HAP-1 (cell line): ENCODE measurements around the gene ZNF620.
"Not testable (repeated sequence)": the region's sequence is repeated elsewhere in the genome, so short reads cannot be mapped to it uniquely, and the experiment has no call there.

Source experiments
- DNase-seq, 2 experiments: peaks; one replicate each; pipeline ENCODE4 v3.0.0-alpha.2; 2016 to 2020; ENCODE audit warnings: low spot score in 2 of 2
- H3K27me3 ChIP-seq: fragments of 250-450 bp; sonication (Bioruptor Pico); 2 replicates; pipeline ENCODE4 v1.5.1; 2020; ENCODE audit warnings: low read depth, mild to moderate bottlenecking, moderate library complexity
- H3K36me3 ChIP-seq: fragments of 250-450 bp; sonication (Bioruptor Pico); replicated peaks from 2 replicates; pipeline ENCODE4 v1.5.1; 2020; ENCODE audit warnings: mild to moderate bottlenecking
- H3K4me1 ChIP-seq: fragments of 250-450 bp; sonication (Bioruptor Pico); 2 replicates; pipeline ENCODE4 v1.5.1; 2020; ENCODE audit warnings: mild to moderate bottlenecking
- H3K4me3 ChIP-seq: fragments of 250-450 bp; sonication (Bioruptor Pico); 2 replicates; pipeline ENCODE4 v1.5.1; 2020; ENCODE audit warnings: mild to moderate bottlenecking, moderate library complexity
- H3K9me3 ChIP-seq: fragments of 250-450 bp; sonication (Bioruptor Pico); 2 replicates; pipeline ENCODE4 v1.5.1; 2020; ENCODE audit warnings: mild to moderate bottlenecking, moderate library complexity
- in situ Hi-C: fragments of 300-500 bp; cut with MboI; formaldehyde crosslinking; loops from 3 replicates; pipeline ENCODE4 v1.14.3; 2020; ENCODE audit warnings: low sequenced_read_pairs, inconsistent platforms, mixed read lengths

Gene ZNF620

GRCh38 chr3:40505599-40506462, at the start of gene ZNF620:
ZNF620 (plus strand) TSS chr3:40506039; CDS start chr3:40506353, 314 bp downstream.
- Histone ChIP-seq H3K9me3 (no peaks in the 10 kb centered on the region), H3K36me3 (peaks cover 14% of the 10 kb centered on the region), H3K27me3 (no peaks in the 10 kb centered on the region), H3K4me1 (peaks cover 8% of the 10 kb centered on the region), H3K4me3 (peak within 1 kb of the TSS; percentile 60)
- peak; percentile 88 to 93 for DNase-seq
- in situ Hi-C loops: no loop called here

GRCh38 chr3:40456279-40456939, 49.4 kb upstream of the ZNF620 start:
- DNase-seq: no peak
- peak overlapping the region; percentile 85 for H3K4me3 ChIP-seq
- no peaks in the 10 kb centered on the region for H3K9me3 ChIP-seq
- in situ Hi-C loops: no loop called here
- H3K27me3 ChIP-seq: no peaks in the 10 kb centered on the region; the same call in 1 of the 2 replicates
- peaks cover 33% of the 10 kb centered on the region for H3K4me1 ChIP-seq
- peaks cover 38% of the 10 kb centered on the region for H3K36me3 ChIP-seq

- peak; percentile 88 to 95 for DNase-seq
- in situ Hi-C loops: no loop called here
- Histone ChIP-seq H3K9me3 (no peaks in the 10 kb centered on the region), H3K4me3 (peak within 1 kb of the TSS; percentile 85), H3K36me3 (peaks cover 45% of the 10 kb centered on the region), H3K27me3 (no peaks in the 10 kb centered on the region; the same call in 1 of the 2 replicates), H3K4me1 (peaks cover 29% of the 10 kb centered on the region)
Measured at GRCh38 chr3:40456940-40457823, 48.7 kb upstream of the ZNF620 start, which contains the start of gene RPL14. RPL14 (plus strand) TSS chr3:40457339; CDS start chr3:40457472, 133 bp downstream.

DNA sequence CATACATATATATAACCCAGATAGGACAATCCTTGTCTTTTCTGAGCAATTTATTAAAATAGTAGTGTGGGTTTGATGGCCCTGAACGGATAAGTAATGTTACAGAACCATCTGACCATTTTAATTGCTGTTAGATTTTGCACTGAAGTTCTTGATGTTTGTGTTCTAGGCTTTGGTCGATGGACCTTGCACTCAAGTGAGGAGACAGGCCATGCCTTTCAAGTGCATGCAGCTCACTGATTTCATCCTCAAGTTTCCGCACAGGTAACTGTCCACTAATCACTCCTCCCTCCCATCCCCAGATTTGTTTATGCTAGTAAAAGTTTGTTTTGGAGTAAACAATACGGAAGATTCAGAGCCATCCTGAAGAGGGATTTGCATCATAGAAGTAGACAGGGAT, 47.4 kb upstream of the ZNF620 start:
- no peaks in the 10 kb centered on the region for H3K9me3 ChIP-seq
- peak overlapping the region; percentile 85 for H3K4me3 ChIP-seq
- no peaks in the 10 kb centered on the region; the same call in 1 of the 2 replicates for H3K27me3 ChIP-seq
- no peak for DNase-seq
- H3K36me3 ChIP-seq: peaks cover 58% of the 10 kb centered on the region
- in situ Hi-C loops: no loop called here
- peaks cover 23% of the 10 kb centered on the region for H3K4me1 ChIP-seq

GRCh38 chr3:40460481-40460880, 45.4 kb upstream of the ZNF620 start:
- DNase-seq, in situ Hi-C loops, H3K27me3 ChIP-seq, H3K4me3 ChIP-seq, H3K9me3 ChIP-seq: not testable (repeated sequence)
- Histone ChIP-seq H3K36me3 (peaks cover 78% of the 10 kb centered on the region), H3K4me1 (peaks cover 13% of the 10 kb centered on the region)

GRCh38 chr3:40461161-40461560, 44.7 kb upstream of the ZNF620 start:
- no peak for DNase-seq
- in situ Hi-C loops: no loop called here
- no peaks in the 10 kb centered on the region for H3K27me3 ChIP-seq
- no peaks in the 10 kb centered on the region for H3K9me3 ChIP-seq
- no peak overlapping the region for H3K4me3 ChIP-seq
- peaks cover 83% of the 10 kb centered on the region for H3K36me3 ChIP-seq
- peaks cover 13% of the 10 kb centered on the region for H3K4me1 ChIP-seq

DNA sequence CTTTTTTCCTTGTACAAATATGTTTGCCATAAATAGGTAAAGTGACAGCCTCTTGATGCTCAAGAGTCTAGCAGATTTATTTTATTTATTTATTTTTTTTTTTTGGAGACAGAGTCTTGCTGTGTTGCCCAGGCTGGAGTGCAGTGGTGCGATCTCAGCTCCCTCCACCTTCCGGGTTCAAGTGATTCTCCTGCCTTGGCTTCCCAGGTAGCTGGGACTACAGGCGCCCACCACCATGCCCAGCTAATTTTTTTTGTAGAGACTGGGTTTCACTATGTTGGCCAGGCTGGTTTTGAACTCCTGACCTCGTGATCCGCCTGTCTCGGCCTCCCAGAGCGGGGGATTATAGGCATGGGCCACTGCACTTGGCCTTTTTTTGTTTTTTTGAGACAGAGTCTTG, 43.0 kb upstream of the ZNF620 start:
- in situ Hi-C loops: not testable (repeated sequence)

GRCh38 chr3:40463579-40463978, 42.3 kb upstream of the ZNF620 start:
- peaks cover 17% of the 10 kb centered on the region for H3K4me1 ChIP-seq
- no peak for DNase-seq
- H3K9me3 ChIP-seq: no peaks in the 10 kb centered on the region
- in situ Hi-C loops: no loop called here
- peaks cover 86% of the 10 kb centered on the region for H3K36me3 ChIP-seq
- H3K27me3 ChIP-seq: no peaks in the 10 kb centered on the region
- no peak overlapping the region for H3K4me3 ChIP-seq

More for the DNA sequence above, 43.0 kb upstream of the ZNF620 start:
- not testable (repeated sequence) for H3K4me3 ChIP-seq, H3K9me3 ChIP-seq, DNase-seq, H3K27me3 ChIP-seq
- Histone ChIP-seq H3K4me1 (peaks cover 19% of the 10 kb centered on the region), H3K36me3 (peaks cover 88% of the 10 kb centered on the region)

DNA sequence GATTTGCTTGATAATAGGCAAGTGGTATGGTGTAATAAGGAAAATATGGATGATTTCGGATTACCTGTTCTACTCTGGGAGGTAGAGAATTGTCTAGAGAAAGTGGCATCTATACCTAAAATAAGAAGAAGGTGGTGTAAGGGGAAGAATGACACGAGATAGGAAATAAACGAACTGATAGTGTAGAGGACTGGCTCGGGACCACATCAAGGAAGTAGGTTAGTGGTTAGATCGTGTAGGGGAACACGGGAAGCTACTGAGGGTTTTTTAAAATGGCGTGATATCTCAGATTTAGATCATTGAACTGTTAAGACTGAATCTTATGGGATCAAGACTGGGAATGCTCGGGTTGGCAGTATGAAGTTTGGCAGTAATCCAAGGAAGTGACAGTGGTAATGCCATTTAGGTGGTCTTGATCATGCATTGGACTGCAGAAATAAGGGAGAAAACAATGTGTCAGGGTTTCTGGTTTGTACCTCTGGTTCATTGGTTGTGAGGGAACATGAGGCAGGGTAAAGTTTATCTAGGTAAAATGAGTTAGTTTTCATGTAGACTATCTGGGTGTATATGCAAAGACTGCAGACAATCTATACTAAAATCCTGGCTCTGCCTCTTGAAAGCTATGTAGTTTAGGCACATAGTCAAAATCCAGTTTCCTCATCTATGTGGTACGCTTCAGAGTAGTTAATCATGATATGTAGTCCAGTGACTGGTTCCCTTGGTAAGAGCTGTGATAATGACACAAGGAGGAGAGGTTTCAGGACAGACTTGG, 41.3 kb upstream of the ZNF620 start:
- in situ Hi-C loops: no loop called here
- Histone ChIP-seq H3K4me3 (no peak overlapping the region), H3K9me3 (no peaks in the 10 kb centered on the region), H3K36me3 (peaks cover 76% of the 10 kb centered on the region), H3K27me3 (no peaks in the 10 kb centered on the region), H3K4me1 (peaks cover 9% of the 10 kb centered on the region)
- no peak for DNase-seq

DNA sequence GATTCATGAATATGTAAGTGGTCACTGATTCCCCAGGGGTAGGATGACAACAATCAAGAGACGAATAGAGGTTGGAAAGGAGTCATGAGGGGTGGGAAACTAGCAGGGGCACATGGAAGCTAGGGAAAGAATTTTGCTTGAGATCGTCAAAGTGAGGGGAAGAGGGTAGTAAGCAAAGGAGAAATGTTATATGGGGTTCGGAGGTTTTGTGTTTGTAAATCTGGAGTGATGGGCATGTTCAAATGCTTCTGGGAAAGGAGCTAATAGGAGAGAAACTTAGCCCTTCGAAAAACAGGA, 40.8 kb upstream of the ZNF620 start:
- H3K4me1 ChIP-seq: peaks cover 9% of the 10 kb centered on the region
- no peak overlapping the region for H3K4me3 ChIP-seq
- H3K27me3 ChIP-seq: no peaks in the 10 kb centered on the region
- peaks cover 71% of the 10 kb centered on the region for H3K36me3 ChIP-seq
- in situ Hi-C loops: no loop called here
- no peak for DNase-seq
- no peaks in the 10 kb centered on the region for H3K9me3 ChIP-seq

DNA sequence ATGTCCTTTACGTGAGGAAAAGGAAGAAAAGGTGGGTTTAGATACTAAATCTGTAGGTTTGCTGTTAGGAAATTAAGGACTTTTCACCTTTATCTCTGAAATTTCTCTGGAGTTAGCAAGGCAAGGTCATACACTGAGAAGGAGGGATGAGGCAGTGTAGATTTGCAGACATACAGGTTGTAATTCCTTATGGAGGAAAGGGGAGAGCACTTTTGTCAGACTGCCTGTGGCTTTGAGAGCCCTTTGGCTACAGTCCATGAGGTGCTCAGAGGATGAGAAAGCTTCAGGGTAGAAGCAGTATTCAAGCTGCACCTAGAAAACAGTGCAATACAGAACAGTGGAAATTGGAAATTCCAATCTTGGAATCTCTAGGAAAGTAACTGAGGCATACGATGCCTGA, 40.4 kb upstream of the ZNF620 start:
- peaks cover 68% of the 10 kb centered on the region for H3K36me3 ChIP-seq

GRCh38 chr3:40468018-40468417, 37.8 kb upstream of the ZNF620 start:
- Histone ChIP-seq H3K36me3 (peaks cover 43% of the 10 kb centered on the region), H3K4me1 (peaks cover 15% of the 10 kb centered on the region), H3K4me3 (no peak overlapping the region), H3K9me3 (no peaks in the 10 kb centered on the region), H3K27me3 (no peaks in the 10 kb centered on the region)
- in situ Hi-C loops: no loop called here
- no peak for DNase-seq

More for the DNA sequence above, 40.4 kb upstream of the ZNF620 start:
- no peak overlapping the region for H3K4me3 ChIP-seq
- H3K9me3 ChIP-seq: no peaks in the 10 kb centered on the region
- peaks cover 9% of the 10 kb centered on the region for H3K4me1 ChIP-seq
- no peak for DNase-seq
- in situ Hi-C loops: no loop called here
- no peaks in the 10 kb centered on the region for H3K27me3 ChIP-seq

- Histone ChIP-seq H3K9me3 (no peaks in the 10 kb centered on the region), H3K4me1 (peaks cover 15% of the 10 kb centered on the region), H3K4me3 (no peak overlapping the region), H3K27me3 (no peaks in the 10 kb centered on the region), H3K36me3 (peaks cover 18% of the 10 kb centered on the region)
- in situ Hi-C loops: no loop called here
- no peak for DNase-seq
Measured at GRCh38 chr3:40470701-40471100, 35.1 kb upstream of the ZNF620 start.
